HS-5 (cell line): ENCODE measurements around the gene BPIFB4.

ENCODE experiments used
- DNase-seq: peaks from one replicate; pipeline ENCODE4 v3.0.0-alpha.2; 2012; ENCODE audit warnings: low read depth

The BPIFB4 gene

DNA sequence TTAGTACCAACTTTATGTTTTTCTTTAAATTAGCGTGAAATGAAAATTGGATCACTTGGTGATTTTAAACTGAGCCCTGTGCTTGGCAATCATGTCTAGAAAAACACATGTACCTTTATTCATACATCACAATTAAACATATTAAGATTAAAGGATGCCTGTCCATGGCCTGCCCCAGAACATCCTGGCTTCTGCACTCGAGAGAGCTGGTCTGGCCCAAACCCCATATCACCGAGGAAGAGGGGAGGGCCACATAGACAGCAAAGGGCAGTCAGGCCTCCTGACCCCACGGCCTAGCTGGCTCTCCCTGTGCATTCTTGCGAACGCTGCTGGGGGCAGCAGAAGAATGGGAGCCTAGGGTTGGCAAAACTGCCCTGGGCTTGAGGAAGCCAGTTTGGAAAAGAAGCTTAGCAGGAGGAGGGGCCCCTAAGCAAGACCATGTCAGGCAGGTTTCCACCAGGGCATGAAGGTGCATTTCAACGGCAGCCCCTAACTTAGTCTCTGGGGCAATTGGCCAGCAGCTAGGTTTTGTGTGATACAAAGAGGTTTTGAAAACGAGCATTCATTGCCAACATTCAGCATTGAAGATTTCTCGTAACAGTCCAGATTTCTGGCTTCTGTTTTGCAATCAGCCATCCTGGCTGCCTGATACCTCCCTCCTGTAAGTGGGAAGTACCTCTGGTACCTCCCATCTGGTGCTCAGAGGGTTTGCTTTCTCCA lies 17.2 kb upstream of the BPIFB4 start:
- DNase-seq, result no peak

- no peak for DNase-seq
Observed at GRCh38 chr20:33062825-33063149, 16.7 kb upstream of the BPIFB4 start.

GRCh38 chr20:33063271-33063670 lies 16.2 kb upstream of the BPIFB4 start:
- no peak for DNase-seq

DNA sequence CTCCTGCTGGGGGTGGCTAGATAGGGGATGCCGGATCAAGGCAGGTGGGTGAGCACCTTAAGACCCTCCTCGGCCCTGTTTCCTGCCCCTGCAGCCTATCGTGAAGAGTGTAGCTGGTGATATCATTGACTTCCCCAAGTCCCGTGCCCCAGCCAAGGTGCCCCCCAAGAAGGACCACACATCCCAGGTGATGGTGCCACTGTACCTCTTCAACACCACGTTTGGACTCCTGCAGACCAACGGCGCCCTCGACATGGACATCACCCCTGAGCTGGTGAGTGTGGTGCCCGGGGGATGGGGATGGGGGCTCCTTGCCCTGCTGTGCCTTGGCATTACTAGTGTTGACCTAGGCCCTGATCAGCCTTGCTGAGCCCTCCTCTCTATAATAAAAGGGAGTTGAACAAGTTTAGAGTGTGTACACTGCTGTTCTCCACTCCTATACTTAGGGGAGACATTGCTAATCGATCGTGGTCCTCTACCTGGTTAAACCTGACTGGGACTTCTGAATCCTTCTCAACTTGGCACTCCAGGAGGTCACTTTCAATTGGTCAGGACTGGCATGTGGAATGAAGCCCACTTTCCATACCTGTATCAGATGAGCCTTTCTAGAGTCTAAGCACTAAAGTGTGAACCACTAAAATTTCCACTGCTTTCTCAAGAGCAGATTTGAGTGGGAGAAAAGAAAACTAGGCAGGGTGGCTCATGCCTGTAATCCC lies 14.7 kb upstream of the BPIFB4 start:
- no peak for DNase-seq

- DNase-seq, result no peak
Observed at GRCh38 chr20:33065785-33066184, 13.7 kb upstream of the BPIFB4 start.

DNA sequence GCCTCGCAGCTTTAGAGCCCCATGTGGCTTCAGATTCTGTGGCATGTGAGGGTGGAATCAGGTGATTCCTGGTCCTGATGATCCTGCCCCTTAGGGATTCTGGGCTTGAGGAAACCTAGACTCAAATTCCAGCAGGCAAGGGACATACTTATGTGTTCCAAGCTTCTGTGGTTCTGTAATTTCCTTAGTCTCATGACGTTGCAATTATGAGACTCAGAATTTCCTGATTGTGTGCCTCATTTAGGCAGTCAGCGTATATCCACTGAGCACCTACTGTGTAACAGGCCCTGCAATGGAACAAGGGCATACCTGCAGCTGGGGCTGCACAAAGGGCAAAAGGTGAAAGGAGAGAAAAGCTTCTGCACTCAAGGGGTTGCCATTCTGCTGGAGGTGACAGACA lies 11.6 kb upstream of the BPIFB4 start:
- DNase-seq, result no peak

- no peak for DNase-seq
Observed at GRCh38 chr20:33068251-33068939, 11.0 kb upstream of the BPIFB4 start.

- no peak for DNase-seq
Observed at GRCh38 chr20:33069673-33070072, 9.8 kb upstream of the BPIFB4 start.

DNA sequence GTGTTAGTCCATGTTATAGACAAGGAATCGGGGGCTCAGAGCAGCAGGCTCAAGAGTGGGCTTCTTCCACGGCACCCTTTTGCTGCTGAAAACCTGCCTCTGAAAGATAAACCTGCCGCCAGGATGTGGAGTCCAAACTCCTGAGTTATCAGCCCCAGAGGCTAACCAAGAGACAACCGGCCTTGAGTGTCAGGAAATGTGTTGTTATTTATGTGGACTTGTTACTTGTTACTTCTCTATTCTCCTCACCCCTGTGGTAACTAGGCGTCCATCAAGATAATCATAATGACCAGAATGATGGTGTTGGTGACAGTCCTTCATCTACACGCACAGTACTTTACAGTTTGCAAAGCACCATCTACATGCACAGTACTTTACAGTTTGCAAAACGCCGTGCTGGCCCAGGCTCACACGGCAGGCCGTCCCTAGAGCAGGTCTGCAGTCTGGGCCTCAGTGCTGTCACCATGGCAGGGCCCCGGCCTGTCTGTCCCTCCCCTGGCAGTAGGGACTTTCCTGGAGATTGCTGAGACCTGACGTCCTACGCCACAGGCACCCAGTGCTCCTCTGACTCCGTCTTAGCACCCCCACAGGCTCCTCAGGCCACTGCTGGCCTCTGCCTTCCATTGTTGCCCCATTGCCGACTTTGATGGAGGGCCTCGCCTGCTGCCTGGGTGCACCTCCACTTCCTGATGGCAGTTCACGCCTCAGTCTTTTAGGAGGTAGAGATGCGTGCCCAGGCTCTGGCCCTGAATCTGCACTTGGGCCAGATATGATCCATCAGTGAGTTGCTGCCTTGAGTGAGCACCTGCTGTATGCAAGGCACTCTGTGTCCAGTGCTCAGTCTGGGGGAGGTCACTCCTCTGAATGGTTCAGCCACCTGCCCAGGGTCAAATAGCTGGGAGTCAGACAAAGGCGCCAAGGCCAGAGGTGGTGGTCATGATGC lies 9.1 kb upstream of the BPIFB4 start:
- no peak for DNase-seq

DNA sequence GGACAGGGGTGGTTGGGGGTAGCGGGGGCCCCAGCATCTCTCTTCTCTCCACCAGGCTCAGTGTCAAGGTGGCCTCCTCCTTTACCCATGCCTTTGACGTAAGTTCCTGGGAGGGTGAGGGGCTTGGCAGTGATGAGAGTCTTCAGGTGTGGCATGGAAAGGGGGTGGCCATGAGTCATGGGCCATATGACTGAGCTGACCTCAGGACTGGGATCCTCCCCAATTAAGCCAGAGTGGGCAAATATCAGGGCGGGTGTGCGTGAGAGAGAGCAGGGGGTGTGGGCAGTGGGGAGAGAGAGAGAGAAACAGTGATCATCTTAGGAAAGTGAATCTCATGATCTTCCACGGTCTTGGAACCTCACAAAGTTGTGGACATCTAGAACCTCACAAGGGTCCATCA lies 8.2 kb upstream of the BPIFB4 start:
- DNase-seq, result no peak

GRCh38 chr20:33072362-33072761 lies 7.1 kb upstream of the BPIFB4 start:
- no peak for DNase-seq

DNA sequence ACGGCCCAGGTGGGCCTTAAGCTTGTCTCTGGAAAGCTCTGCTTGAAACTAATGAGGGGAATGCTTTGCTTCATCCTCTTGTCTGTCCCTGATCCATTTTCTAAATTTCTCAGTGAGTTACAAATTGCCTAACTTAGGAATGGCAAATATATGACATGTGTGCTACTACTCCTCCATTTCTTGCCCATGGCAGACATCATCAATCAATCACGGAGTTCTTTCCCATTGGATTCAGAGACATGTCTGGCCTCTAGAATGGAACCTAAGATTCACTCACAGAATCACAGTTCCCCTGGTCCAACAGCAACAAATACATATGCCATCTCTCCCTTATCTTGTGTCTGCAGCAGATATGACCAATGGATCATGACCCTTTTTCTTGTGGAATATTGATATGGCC lies 6.6 kb upstream of the BPIFB4 start:
- no peak for DNase-seq

GRCh38 chr20:33074675-33075074 lies 4.8 kb upstream of the BPIFB4 start:
- DNase-seq, result no peak

- no peak for DNase-seq
Observed at GRCh38 chr20:33075281-33075680, 4.2 kb upstream of the BPIFB4 start.

DNA sequence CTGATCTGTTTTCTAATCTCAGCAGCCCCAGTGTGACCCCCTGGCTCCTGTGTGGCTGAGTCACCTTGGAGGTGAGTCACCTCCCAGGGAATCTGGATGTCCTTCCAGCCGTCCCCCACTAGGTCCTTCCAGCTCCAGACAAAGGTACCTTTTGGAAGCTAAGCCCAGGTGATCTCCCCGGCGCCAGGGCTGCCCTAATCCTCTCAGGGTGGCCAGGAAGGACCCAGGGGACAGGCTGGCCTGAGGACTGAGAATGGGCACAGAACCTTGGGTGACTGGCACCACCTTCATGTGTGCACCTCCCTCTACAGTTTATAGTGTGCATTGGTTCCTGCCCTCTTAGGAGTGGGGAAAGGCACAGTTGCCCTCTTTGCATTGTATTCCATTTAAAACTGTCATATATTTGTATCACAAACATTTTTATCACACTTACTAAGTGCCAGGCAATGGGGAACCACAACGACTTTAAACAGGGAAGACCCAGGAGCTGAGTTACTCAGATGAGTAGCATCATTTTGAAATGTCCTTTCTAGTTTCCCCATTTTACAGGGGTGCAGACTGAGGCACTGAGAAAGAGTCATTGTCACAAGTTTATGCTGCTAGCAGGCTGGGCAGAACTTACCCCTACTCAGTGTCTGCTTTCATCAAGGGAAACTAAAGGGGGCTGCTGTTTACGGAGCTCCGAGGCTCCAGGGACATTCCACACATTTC lies 2.6 kb upstream of the BPIFB4 start:
- DNase-seq, result no peak

GRCh38 chr20:33081411-33082154 lies 2.1 kb downstream of the BPIFB4 start:
- no peak for DNase-seq

GRCh38 chr20:33082546-33082945 lies 3.1 kb downstream of the BPIFB4 start:
- DNase-seq, result no peak

- no peak for DNase-seq
Observed at GRCh38 chr20:33083544-33084340, 4.3 kb downstream of the BPIFB4 start.

DNA sequence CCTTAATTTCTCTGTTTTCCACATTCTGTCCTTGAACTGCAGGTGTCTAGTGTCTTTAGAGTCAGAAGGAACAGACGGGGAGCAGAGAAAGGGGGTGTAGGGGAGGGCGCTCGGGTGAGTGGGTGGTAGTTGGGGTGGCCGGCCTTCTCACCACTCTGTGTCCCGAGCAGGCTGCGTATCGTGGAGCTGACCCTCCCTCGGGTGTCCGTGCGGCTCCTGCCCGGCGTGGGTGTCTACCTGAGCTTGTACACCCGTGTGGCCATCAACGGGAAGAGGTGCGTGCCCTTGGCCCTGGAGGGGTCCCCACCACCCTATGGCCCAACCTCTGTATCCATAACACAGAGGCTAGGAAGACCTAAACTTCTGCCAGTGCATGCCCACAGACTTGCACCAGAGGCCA lies 5.3 kb downstream of the BPIFB4 start:
- DNase-seq, result no peak
